Activated gamma-delta T cell treated with Interleukin-2 at 50 U/mL for 16 hours (primary cell): ENCODE data around the gene CCIN.
"Not testable (repeated sequence)": the region's sequence is repeated elsewhere in the genome, so short reads cannot be mapped to it uniquely, and the experiment has no call there.

Source experiments
- DNase-seq: peaks from one replicate; pipeline ENCODE4 v3.0.0-alpha.2; 2020

CCIN gene

GRCh38 chr9:36141288-36141687 lies 27.9 kb upstream of the CCIN start:
- no peak for DNase-seq

DNA sequence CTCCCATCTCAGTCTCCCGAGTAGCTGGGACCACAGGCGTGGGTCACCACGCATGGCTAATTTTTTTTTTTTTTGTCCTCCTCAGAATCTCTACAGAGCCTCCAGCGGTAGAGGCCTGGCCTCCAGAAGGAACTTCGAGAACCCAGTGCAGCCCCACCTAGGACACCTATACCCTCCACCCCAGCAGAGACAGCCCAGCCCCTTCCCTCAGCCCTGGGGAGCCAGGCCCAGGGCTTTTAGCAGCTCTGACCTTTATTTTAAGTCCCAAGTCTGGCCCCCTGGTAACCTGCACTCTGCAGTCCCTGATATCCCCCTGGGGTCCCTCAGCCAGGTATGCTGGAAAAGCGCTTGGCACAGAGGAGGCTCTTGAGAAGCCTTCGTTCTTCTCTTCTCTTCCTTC lies 27.4 kb upstream of the CCIN start:
- no peak for DNase-seq

GRCh38 chr9:36142510-36143244 lies 26.5 kb upstream of the CCIN start:
- no peak for DNase-seq

- no peak for DNase-seq
Observed at GRCh38 chr9:36143245-36143641, 25.9 kb upstream of the CCIN start.

- DNase-seq = peak; percentile 41
Observed at GRCh38 chr9:36144309-36145232, 24.6 kb upstream of the CCIN start.

- no peak for DNase-seq
Observed at GRCh38 chr9:36145970-36146369, 23.2 kb upstream of the CCIN start.

- DNase-seq = no peak
Observed at GRCh38 chr9:36146651-36147050, 22.5 kb upstream of the CCIN start.

DNA sequence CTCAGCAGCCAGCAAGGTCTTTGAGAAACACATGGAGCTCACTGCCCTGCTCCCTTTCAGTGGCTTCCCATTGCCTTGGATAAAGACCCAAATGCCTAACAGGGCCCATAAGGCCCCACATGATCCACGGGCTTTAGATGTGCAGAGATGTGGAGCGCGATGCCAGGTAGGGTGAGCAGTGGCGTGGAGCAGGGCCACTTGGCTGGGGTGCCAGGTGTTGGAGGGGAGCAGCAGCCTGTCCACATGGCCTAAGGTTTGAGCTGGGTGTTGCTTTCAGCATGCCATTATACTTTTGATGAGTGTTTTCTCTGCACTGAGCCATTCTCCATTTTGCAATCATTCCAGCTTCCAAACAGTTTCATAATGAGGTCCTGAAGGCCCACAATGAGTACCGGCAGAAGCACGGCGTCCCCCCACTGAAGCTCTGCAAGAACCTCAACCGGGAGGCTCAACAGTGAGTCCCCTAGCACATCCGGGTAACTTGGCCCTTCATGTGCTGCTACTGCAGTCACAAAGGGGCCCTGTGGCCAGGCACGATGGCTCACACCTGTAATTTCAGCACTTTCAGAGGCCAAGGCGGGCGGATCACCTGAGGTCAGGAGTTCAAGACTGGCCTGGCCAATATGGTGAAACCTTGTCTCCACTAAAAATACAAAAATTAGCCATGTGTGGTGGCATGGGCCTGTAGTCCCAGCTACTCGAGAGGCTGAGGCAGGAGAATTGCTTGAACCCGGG lies 21.6 kb upstream of the CCIN start:
- no peak for DNase-seq

DNA sequence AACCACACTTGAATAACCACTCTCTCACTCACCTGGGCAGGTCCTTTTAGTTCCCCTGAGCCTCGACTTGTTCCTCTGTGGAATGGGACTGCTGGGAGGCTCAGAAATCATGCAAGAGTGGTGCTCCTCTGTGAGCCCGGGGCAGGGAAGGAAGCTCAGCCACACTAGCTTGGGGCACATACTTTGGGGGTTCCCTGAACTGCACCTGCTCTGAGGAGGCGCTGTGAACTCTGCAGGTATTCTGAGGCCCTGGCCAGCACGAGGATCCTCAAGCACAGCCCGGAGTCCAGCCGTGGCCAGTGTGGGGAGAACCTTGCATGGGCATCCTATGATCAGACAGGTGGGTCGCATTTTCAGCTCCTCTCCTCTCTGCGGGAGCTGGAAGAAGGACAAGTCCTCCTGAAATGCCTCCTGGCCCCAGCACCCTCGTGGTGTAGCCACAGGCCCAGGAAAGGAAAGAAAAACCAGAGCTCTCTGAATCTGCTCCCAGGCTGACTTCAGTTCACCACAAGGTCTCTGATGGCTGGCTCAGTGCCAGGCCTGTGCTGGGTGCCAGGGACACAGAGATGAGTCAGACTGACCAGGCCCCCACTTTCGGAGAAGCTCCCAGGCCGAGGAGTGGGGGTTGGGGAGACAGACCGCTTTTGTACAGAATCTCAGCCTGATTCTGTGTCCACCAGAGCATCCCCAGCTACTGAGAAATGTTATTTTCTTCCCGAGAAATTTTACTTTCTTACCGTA lies 20.7 kb upstream of the CCIN start:
- peak; percentile 78 for DNase-seq

GRCh38 chr9:36149197-36149596 lies 20.0 kb upstream of the CCIN start:
- DNase-seq = no peak

DNA sequence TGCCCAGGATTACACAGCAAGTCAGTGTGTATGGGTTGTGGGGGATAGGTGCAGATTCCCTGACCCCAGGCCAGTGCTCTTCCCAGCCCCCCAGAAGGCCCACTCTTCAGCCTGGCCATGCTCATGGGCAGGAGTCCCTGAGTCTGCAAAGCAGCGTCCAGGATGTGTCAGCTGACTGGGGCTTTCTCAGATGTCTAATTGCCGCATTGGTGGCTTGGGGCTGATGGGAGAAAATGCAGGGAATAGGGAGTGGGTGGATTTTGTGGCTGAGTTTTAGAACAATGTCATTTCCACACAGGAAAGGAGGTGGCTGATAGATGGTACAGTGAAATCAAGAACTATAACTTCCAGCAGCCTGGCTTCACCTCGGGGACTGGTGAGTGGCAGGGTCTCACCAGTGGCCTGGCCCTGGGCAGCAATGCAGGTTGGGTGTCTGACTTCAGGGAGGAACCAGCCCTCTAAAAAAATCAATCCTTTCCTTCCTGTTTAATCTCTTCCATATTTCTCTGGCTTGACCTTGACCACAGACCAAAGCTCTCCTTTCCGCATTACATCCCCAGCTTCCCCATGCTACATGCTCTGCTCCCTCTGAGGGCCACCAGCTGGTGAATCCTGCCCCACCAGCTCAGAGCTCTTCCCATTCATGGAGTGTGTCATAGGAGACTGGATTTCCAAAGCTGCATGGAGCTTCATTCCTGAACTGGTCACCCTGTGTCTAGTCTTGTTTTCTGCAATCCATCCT lies 18.4 kb upstream of the CCIN start:
- no peak for DNase-seq

- DNase-seq = peak; percentile 89
Observed at GRCh38 chr9:36151316-36152210, 17.6 kb upstream of the CCIN start.

DNA sequence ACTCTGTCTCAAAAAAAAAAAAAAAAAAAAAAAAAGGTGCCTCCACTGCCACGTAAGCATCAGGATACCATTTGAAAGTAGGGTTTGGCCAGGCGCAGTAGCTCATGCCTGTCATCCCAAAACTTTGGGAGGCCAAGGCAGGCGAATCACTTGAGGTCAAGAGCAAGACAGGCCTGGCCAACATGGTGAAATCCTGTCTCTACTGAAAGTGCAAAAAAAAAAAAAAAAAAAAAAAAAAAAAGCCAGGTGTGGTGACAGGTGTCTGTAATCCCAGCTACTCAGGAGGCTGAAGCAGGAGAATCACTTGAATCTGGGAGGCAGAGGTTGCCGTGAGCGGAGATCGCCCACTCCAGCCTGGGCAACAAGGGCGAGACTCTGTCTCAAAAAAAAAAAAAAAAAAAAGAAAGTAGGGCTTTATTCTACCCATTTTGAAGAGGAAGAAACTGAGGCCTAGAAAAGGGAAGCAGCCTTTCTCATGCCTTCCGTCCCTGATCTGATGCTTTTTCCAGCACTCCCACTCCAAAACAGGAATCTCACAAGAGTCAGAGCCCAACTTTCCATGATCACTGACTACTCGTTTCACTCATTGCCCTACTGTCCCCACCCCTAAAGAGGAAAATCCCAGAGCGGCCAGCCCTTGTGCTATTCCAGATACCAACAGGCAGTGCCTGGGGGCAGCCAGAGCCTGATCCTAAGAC lies 16.3 kb upstream of the CCIN start:
- DNase-seq = no peak

DNA sequence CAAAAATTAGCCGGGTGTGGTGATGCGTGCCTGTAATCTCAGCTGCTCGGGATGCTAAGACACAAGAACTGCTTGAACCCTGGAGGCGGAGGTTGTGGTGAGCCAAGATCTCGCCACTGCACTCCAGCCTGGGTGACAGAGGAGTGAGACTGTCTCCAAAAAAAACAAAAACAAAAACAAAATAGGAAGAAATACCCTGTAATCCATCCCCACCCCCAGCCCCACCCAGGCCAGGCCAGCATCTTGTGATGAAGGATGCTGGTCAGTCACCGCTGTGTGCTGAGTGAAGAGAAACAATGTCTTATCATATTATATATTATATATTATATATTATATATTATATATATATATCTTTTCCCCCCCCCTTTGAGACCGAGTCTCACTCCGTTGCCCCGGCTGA lies 15.4 kb upstream of the CCIN start:
- DNase-seq = no peak

- no peak for DNase-seq
Observed at GRCh38 chr9:36154331-36154952, 14.7 kb upstream of the CCIN start.

DNA sequence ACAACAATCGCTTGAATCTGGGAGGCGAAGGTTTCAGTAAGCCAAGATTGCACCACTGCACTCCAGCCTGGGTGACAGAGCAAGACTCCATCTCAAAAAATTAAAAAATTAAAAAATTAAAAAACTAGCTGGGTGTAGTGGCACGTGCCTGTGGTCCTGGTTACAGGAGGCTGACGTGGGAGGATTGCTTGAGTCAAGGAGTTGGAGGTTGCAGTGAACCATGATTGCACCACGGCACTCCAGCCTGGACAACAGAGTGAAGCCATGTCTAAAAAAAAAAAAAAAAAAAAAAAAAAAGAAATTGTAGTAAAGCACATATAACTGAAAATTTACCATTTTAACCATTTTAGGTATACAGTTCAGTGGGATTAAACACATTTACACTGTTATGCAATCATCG lies 13.1 kb upstream of the CCIN start:
- DNase-seq = no peak

- no peak for DNase-seq
Observed at GRCh38 chr9:36158122-36158521, 11.1 kb upstream of the CCIN start.

DNA sequence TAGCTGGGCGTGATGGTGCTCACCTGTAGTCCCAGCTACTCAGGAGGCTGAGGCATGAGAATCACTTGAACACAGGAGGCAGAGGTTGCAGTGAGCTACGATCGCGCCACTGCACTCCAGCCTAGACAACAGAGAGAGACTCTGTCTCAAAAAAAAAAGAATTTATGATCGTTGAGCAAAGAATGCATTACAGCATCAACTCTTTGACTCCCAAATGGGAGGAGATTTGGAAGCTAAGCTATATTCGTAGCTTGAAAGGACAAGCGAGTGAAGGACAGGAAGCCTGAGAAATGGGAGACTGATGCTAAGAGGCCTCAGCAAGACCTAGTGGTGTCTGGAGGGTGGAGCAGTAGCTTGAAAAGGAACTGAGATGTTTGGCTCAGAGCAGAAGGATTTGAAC lies 10.3 kb upstream of the CCIN start:
- no peak for DNase-seq

GRCh38 chr9:36159509-36159908 lies 9.7 kb upstream of the CCIN start:
- not testable (repeated sequence) for DNase-seq

GRCh38 chr9:36160126-36160525 lies 9.1 kb upstream of the CCIN start:
- DNase-seq = not testable (repeated sequence)
